ENCODE data around the gene BSN.

BSN gene

GRCh38 chr3:49601358-49602048 is 47.2 kb downstream of the BSN start:
- no peak for DNase-seq

GRCh38 chr3:49602049-49602554 is 47.8 kb downstream of the BSN start:
- DNase-seq = no peak

- no peak for DNase-seq
Measured at GRCh38 chr3:49602877-49603411, 48.7 kb downstream of the BSN start.

GRCh38 chr3:49606427-49606826 is 52.1 kb downstream of the BSN start:
- no peak for DNase-seq

- DNase-seq = no peak
Measured at GRCh38 chr3:49607105-49607591, 52.9 kb downstream of the BSN start.

GRCh38 chr3:49607796-49608195 is 53.5 kb downstream of the BSN start:
- no peak for DNase-seq

GRCh38 chr3:49609314-49609713 is 55.0 kb downstream of the BSN start:
- DNase-seq = no peak

GRCh38 chr3:49609815-49610214 is 55.5 kb downstream of the BSN start:
- no peak for DNase-seq

- DNase-seq = no peak
Measured at GRCh38 chr3:49610666-49611280, 56.5 kb downstream of the BSN start.

GRCh38 chr3:49611291-49611690 is 57.0 kb downstream of the BSN start:
- DNase-seq = no peak

- DNase-seq = no peak
Measured at GRCh38 chr3:49611719-49612118, 57.4 kb downstream of the BSN start.

GRCh38 chr3:49614936-49615335 is 60.7 kb downstream of the BSN start:
- no peak for DNase-seq

- DNase-seq = no peak
Measured at GRCh38 chr3:49616061-49616460, 61.8 kb downstream of the BSN start.

- no peak for DNase-seq
Measured at GRCh38 chr3:49616491-49616941, 62.2 kb downstream of the BSN start.

- DNase-seq = no peak
Measured at GRCh38 chr3:49617390-49618013, 63.2 kb downstream of the BSN start.

- DNase-seq = no peak
Measured at GRCh38 chr3:49618412-49618811, 64.1 kb downstream of the BSN start.

- no peak for DNase-seq
Measured at GRCh38 chr3:49619649-49620048, 65.4 kb downstream of the BSN start.

GRCh38 chr3:49620728-49621127 is 66.5 kb downstream of the BSN start:
- DNase-seq = no peak

- DNase-seq = no peak
Measured at GRCh38 chr3:49623071-49623470, 68.8 kb downstream of the BSN start.

GRCh38 chr3:49625071-49625470 is 70.8 kb downstream of the BSN start:
- DNase-seq = no peak

GRCh38 chr3:49626101-49626581 is 71.9 kb downstream of the BSN start:
- DNase-seq = no peak

- DNase-seq = no peak
Measured at GRCh38 chr3:49626796-49627195, 72.5 kb downstream of the BSN start.

- DNase-seq = no peak
Measured at GRCh38 chr3:49627634-49628033, 73.4 kb downstream of the BSN start.

- DNase-seq = no peak
Measured at GRCh38 chr3:49628249-49628648, 74.0 kb downstream of the BSN start.
